GM20000 (cell line): ENCODE data around the gene SPIN4.

Source experiments
- DNase-seq: peaks from one replicate; pipeline ENCODE4 v3.0.0; 2012; ENCODE audit warnings: low spot score
- TF ChIP-seq, protein P1 (sequence below): IDR thresholded peaks from 2 replicates; pipeline ENCODE4 v1.5.1; 2012; ENCODE audit warnings: mild to moderate bottlenecking, control low read depth; ENCODE audit errors: extremely low read depth, missing control alignments

Gene SPIN4

GRCh38 chrX:63354484-63354883 lies 3.4 kb upstream of the SPIN4 start:
- DNase-seq, result no peak
- TF ChIP-seq, protein P1, sequence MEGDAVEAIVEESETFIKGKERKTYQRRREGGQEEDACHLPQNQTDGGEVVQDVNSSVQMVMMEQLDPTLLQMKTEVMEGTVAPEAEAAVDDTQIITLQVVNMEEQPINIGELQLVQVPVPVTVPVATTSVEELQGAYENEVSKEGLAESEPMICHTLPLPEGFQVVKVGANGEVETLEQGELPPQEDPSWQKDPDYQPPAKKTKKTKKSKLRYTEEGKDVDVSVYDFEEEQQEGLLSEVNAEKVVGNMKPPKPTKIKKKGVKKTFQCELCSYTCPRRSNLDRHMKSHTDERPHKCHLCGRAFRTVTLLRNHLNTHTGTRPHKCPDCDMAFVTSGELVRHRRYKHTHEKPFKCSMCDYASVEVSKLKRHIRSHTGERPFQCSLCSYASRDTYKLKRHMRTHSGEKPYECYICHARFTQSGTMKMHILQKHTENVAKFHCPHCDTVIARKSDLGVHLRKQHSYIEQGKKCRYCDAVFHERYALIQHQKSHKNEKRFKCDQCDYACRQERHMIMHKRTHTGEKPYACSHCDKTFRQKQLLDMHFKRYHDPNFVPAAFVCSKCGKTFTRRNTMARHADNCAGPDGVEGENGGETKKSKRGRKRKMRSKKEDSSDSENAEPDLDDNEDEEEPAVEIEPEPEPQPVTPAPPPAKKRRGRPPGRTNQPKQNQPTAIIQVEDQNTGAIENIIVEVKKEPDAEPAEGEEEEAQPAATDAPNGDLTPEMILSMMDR, result no peak

DNA sequence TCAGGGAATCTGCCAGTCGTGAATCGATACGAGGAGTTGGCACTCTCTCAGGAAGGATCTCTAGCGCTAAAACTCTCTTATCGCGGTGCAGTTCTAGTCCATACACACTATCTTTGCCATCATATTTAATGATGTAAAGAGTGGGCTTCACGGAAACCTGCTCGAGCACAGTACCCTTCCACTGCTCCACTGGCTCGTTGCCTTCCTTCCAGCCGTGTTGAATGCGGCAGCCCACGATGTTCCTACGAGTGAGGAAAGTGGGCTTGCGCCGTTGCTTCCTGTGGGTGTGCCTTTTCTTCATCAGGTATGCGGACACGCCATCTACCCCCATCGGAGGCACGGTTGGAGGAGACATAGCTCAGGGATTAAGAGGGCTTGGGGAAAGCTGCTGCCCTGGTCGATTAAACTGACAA lies 661 bp downstream of the SPIN4 start:
- peak; percentile 11 for DNase-seq
- TF ChIP-seq, protein P1, result no peak

- no peak for DNase-seq
- TF ChIP-seq, protein P1, result no peak
Observed at GRCh38 chrX:63349307-63349706, 1.8 kb downstream of the SPIN4 start.

- TF ChIP-seq, protein P1, result no peak
- DNase-seq, result no peak
Observed at GRCh38 chrX:63330681-63331080, 20.5 kb downstream of the SPIN4 start.

DNA sequence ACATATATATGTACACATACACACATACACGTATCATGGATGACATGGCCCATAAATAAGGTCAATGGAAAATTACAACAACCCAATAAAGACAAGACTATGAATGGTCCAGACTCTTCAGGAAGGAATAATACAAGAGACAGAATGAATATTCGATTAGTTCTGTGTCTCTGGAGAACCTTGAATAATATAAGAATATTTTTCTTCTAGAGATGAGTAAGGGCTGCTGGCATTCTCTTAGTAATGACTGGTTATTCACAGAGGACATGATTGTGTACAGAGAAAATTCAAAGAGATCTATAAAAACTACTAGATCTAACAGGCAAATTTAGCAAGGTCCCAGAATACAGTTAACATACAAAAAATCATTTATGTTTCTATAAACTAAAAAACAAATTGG lies 23.3 kb downstream of the SPIN4 start:
- TF ChIP-seq, protein P1, result no peak
- DNase-seq, result no peak

GRCh38 chrX:63299596-63299995 lies 51.5 kb downstream of the SPIN4 start:
- no peak for DNase-seq
- TF ChIP-seq, protein P1, result no peak
